H7 (cell line): ENCODE measurements around the gene ENPP6. TPM values are rescaled to one million over a fixed set of nuclear protein-coding genes. Genes with fewer than 3 reads are reported as not detected.
A peak's percentile ranks its signal among the peaks of the same experiment; 100 is the strongest.
"Not testable (repeated sequence)": the region's sequence is repeated elsewhere in the genome, so short reads cannot be mapped to it uniquely, and the experiment has no call there.

ENCODE experiments used
- DNase-seq: peaks from one replicate; pipeline ENCODE4 v3.0.0; 2012
- H3K27me3 ChIP-seq: 2 replicates; pipeline ENCODE4 v1.6.0; 2011; ENCODE audit warnings: mild to moderate bottlenecking, low read length; ENCODE audit not compliant: control insufficient read depth, insufficient read depth
- H3K36me3 ChIP-seq: replicated peaks from 2 replicates; pipeline ENCODE4 v1.5.1; 2011; ENCODE audit warnings: low read length; ENCODE audit not compliant: control insufficient read depth, insufficient read depth
- H3K4me3 ChIP-seq: 2 replicates; pipeline ENCODE4 v1.5.1; 2011; ENCODE audit warnings: low read depth, mild to moderate bottlenecking, control low read depth, low read length, moderate library complexity; ENCODE audit not compliant: insufficient read depth
- total RNA-seq: library from RNA; depleted of rRNA; stranded (reverse); fragments of >200 nt; shearing (Covaris generic); gene quantifications from 2 replicates; pipeline ENCODE4 v1.2.3, GENCODE V29; 2014

Gene ENPP6
- total RNA-seq, 1 experiment from 2014 or later = not detected

DNA sequence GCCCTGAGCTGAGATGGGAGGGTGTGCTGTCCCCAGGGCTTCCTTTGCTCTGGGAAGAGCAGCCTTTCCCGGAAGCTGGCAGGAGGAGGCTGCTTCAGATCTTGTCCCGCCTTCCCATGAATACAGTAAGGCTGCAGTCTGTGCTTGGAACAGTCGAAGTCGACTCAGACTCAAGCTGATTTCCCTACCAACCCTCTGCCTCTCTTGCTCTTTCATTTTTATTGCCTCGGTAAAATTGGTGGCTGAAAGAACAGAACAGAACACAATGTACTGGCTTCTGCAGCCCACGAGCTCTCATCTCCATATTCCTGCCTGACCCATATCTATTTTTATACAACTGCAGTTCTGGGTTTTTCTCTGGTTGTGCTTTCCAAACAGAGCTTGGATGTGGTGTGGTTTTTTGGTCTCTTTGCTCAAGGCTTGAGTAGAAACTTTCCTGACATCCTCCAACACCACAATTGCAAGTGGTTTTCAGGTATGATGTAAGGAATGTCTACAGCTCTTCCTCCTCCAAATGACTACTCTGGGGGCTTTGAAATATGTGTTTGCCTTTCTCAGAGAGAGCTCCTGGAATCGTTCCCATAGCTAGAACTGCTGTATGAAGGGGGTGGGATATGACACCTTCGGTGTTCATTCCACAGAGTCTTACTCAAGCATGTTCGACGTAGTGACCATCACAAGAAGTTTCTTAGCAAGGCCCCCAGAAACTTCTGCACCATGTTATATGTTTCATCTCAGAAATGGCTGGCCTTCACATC is 61.3 kb downstream of the ENPP6 start:
- Histone ChIP-seq H3K4me3 (no peak overlapping the region), H3K36me3 (no peaks in the 10 kb centered on the region), H3K27me3 (no peaks in the 10 kb centered on the region)
- no peak for DNase-seq

DNA sequence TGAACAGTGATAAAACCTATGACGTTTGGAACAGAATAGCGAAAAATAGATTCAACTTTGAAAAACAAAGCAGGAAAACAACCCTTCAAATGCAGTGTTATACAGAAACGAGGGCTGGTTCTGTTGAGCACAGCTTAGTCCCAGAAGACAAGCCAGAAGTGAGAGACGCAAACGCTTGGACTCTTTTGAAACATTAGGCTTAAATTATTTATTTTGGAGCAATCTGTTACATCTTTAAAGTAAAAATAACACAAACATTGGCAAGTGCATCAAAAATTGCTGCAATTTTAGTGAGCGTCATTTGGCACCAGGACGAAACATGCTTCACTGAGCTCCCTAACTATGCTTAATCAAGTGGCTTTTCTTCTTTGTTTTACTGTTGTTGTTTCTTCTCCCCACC is 63.5 kb downstream of the ENPP6 start:
- H3K27me3 ChIP-seq = no peaks in the 10 kb centered on the region
- H3K36me3 ChIP-seq = no peaks in the 10 kb centered on the region
- no peak for DNase-seq
- H3K4me3 ChIP-seq = no peak overlapping the region

DNA sequence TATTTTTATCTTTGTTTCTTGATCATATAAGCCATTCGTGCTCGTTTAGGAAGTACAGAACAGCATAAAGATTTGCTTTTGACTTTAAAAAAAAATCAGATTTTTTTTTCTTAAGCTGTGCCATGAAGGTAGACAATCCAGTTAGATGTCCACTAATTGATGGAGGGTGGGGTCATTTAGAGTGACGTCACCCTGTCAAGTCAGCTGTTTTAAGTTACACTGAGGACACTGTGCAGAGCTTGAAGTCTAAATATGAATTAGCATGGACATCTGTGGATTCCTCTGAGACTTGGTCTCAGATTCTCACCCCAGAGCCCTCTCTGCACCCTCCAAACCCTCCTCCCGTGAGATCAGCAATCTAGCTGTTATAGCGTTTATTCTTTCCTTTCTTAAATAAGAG is 63.9 kb downstream of the ENPP6 start:
- no peaks in the 10 kb centered on the region for H3K27me3 ChIP-seq
- no peak overlapping the region for H3K4me3 ChIP-seq
- no peak for DNase-seq
- no peaks in the 10 kb centered on the region for H3K36me3 ChIP-seq

DNA sequence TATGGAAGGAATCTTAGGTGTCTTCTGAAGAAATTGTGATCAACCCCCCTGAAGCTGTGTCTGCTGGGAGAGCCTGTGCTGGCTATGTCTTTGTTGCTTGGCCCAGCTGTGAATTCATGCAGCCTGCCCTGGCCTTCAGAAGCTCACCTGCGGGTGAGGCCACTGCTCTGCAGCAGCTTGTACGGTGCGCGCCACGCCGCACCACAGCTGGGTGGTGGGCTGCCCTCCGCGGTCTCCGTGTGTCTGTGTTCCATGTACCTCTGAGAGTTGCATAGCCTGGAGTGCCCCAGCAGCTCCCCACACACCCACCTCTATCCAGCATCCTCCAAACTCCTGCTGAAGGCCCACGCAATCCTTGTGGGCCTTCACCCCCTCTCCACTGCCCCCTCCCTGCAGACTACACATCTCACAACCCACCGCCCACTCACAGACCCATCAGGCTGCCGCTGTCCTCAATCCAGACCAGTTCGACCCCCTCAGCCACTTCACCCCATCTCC is 65.6 kb downstream of the ENPP6 start:
- Histone ChIP-seq H3K4me3 (no peak overlapping the region), H3K27me3 (no peaks in the 10 kb centered on the region), H3K36me3 (no peaks in the 10 kb centered on the region)
- DNase-seq = no peak

DNA sequence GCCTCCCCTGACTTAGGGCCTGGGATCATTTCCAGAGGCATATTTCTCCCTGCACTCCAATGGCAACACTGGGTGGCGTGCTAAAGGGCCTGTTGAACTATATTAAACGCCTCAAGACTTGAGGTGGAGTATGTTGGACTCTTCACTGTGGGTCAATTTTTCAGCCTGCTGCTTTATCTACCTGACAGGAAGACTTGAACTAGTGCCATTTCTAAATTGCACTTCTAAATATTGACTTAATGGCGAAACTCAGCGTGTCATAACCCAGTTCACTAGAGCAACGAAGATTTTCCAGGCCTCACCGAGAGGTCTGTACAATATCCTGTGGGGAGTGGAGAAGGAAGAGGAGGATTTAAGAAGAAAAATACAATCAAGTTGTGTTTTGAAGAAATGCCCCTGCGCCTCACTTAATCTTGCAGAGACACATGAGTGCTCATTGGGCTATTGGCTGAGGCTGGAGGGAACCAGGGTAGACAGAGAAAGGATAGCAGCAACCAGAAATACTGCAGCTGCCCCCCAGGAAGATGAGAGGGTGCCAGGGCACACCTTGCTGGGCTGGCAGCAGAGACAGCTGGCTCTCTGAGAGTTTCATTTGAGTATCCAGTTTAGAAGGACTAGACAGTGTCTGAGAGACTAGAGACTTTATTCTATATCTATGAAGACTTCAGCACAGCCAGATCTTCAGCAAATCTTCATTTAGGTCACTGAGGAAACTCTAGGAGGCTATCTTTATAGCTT is 67.4 kb downstream of the ENPP6 start:
- H3K4me3 ChIP-seq = no peak overlapping the region
- no peaks in the 10 kb centered on the region for H3K36me3 ChIP-seq
- H3K27me3 ChIP-seq = no peaks in the 10 kb centered on the region
- DNase-seq = no peak

DNA sequence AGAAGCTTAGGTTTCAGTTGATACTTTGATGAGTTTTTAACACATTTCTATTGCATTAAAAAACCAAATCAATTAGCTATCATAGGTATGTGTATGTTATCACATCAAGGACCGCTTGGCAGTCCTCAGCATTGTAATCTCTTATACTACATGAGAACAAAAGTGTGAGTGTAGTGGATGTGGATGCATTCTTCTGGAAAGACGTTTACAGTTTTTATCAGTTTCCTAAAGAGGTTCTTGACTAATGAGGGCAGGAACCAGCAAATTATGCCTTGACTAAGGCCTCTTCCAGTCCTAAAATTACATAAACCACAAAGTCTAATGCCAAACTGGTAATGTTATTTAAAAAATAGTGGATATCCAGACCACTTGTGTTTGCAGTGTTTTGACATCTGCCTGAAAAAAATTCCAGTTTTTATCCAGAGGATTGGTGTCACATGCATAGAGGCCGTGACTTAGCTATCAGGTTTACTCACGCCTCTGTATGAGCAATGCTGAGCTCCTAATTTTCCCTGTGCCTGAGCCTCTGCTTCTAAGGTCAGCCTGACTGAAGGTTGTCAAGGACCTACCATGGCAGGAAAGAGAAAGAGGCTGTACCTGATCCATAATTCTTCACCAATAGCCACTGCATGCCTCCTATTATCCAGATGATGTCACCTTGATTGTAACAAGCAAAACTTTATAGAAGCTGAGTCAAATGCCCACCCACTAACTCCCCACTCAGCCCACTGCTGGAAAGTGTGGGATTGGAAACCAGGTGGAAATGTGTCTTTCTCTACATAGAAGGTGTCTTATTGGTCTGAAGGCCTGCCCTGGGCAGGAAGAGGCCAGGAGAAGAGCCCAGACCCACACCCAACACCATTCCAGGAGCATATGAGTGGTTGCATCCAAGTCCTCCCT is 68.7 kb downstream of the ENPP6 start:
- no peak overlapping the region for H3K4me3 ChIP-seq
- H3K36me3 ChIP-seq = no peaks in the 10 kb centered on the region
- DNase-seq = no peak
- no peaks in the 10 kb centered on the region for H3K27me3 ChIP-seq

DNA sequence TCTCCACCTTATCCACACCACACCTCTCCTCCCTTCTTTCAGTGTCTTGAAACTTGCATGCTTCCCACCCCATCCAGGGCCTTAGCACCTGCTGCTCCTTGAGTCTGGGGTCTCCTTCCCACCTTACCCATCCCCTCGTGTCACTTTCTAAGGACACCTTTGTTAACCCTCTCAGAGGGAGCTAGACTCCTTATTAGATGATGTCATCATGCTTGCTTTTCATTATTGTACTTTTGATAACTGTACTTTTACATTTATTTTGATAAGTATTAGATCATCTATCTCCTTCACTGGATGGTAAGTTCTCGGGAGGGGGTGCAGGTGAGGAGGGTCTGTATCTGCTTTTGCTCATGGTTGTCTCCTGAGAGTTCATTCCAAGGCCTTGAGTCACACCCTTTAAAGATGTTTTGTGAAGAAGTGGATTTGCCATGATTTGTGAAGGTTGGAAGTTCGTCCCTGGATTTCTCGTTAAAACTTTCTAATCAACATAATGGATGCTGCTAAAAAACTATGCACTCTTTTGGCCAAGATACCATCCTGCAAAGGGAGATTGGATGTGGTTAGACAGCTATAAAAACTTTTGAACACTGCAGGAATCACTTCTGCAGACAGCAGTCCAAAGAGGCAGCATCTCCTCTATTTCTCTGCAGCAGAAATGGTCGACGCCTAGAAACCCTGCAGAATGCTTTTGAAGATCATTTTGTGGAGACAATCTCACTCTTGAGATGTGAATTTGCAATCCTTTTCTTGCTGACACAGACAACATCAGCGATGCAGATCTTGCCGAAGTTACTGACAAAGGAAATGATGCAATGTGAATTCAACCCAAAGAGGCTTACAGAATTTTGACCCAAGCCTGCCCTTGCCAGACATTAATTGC is 69.6 kb downstream of the ENPP6 start:
- Histone ChIP-seq H3K27me3 (no peaks in the 10 kb centered on the region), H3K36me3 (no peaks in the 10 kb centered on the region), H3K4me3 (no peak overlapping the region)
- DNase-seq = no peak

DNA sequence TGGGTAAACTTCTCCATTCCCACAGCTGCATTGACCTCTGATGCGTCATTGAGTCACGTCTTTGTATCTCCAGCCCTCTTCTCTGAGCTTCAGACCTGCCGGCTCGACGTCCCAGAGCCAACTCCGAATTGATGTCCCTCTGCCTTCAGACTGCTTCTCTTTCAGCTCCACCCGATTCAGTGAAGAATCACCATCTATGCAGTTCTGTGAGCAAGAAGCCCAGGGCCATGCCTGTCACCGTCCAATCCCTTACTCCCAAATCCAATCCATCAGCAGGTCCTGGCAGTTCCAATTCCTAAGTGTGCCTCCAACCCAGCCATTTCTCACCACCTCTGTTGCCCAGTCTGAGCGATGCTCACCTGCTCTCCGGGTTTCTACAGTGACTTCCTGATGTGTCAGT is 70.7 kb downstream of the ENPP6 start:
- H3K4me3 ChIP-seq = no peak overlapping the region
- DNase-seq = no peak
- no peaks in the 10 kb centered on the region for H3K36me3 ChIP-seq
- H3K27me3 ChIP-seq = no peaks in the 10 kb centered on the region

DNA sequence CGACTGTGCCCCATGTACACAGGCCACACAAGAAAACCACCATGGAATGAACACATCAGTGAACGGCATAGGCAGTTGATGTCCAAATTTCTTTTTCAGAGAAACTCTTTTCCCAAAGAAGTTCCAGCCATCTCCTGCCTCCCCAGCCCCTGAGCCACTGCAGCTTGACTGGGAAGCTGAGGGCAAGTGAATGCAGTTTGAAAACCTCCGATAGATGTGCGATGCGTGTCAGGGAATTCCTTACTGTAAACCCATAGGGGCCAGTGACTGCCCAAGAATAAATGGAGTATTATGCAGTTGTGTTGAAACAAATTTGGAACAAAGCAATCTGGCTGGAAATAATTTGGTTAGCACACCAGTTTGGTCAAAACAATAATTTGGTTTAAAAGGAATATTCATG is 72.1 kb downstream of the ENPP6 start:
- H3K27me3 ChIP-seq = no peaks in the 10 kb centered on the region
- DNase-seq = no peak
- H3K4me3 ChIP-seq = no peak overlapping the region
- H3K36me3 ChIP-seq = no peaks in the 10 kb centered on the region

DNA sequence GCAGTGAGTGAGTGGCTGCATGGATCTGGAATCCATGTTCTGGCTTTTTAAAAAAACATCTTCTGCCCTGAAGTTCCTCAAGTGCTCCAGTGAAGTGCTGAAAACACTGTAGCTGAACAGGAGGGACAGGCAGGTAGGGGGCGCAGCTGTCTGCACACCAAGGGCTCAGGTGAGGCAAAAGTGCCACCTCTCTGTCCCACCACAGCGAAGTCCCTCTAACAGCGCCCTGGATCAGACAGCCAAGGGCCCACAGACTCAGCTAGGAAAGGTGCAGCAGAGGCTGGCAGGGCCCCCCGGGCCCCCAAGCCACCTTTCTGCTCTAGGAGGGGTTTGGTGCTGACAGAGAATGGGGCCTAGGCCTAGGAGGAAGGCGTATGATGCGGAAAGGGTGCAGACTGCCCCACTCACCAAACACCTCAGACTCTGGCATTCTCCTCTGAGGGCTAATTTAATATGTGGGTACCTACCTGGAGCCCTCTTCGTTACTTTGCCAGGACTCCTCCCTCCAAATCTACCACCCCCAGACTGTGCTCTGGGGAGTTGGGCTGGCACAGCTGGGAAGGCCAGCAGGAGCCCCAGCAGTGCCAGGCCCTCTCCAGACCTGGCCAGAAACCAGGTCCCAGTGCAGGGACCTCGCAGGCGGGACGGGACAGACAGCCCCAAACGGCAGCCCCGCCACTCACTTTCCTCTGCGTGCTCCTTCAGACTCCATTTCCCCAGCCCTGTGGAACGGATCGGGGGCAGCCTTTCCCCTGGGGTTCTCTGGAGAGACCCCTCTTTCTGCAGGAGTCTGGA is 73.7 kb downstream of the ENPP6 start:
- H3K27me3 ChIP-seq = no peaks in the 10 kb centered on the region
- no peak overlapping the region for H3K4me3 ChIP-seq
- no peaks in the 10 kb centered on the region for H3K36me3 ChIP-seq
- peak; percentile 77 for DNase-seq

DNA sequence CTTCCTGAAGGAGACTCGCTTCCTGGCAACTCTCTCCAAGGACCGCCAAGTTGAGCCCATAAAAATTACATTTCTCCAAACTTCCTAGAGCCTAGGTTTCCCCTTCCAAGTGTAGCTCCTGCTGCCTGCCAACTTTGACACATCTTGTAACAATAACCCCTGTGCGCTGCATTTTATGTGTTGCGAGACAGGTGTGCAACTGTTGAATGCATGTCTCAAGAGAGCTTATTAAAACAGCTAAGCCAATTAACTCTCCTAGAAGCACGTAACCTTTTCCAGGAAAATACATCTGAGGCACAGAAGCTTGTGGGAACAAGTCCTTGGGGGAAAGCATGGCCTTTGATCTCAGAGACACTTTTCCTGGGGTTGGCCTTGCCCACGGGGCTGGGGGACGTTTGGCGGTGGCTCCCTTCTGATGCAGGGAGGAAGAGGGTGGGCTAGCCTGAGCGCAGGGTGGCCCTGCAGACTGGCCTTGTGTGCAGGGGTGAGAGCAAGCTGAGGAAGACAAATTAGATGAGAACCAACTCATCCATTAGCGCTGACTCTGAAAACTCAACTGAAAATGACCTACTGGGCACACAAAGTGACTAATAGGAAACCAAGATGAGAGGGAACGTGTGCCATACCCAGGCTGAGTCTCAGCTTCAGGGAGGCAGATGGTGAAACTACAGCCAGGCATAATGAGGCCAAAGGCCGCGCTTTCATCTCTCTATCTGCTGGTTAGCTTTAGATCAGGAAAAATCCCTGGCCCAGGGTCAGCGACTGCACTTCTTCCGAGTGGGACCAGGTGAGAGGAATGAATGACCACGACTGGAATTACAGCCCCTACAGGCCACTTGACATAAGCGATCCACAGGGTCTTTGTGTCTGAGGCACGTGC is 75.3 kb downstream of the ENPP6 start:
- no peak overlapping the region for H3K4me3 ChIP-seq
- DNase-seq = no peak
- no peaks in the 10 kb centered on the region for H3K27me3 ChIP-seq

DNA sequence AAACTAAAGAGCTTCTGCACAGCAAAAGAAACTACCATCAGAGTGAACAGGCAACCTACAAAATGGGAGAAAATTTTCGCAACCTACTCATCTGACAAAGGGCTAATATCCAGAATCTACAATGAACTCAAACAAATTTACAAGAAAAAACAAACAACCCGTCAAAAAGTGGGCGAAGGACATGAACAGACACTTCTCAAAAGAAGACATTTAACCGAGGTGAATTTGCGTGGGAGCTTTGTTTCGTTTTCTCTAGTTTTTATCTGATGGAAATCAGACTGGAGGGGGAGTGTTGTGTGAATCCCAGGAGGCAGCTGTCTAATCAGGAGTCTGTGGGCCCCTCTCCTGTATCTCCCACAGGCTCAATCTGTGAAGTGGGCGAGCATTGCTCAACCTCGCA is 76.8 kb downstream of the ENPP6 start:
- not testable (repeated sequence) for DNase-seq

More for the DNA sequence above, 75.3 kb downstream of the ENPP6 start:
- H3K36me3 ChIP-seq = no peaks in the 10 kb centered on the region

More for the DNA sequence above, 76.8 kb downstream of the ENPP6 start:
- not testable (repeated sequence) for H3K36me3 ChIP-seq, H3K4me3 ChIP-seq, H3K27me3 ChIP-seq
